HAP-1 (cell line): ENCODE data around the gene LHFPL3.
"Not testable (repeated sequence)": the region's sequence is repeated elsewhere in the genome, so short reads cannot be mapped to it uniquely, and the experiment has no call there.

Source experiments
- DNase-seq, 2 experiments: peaks; one replicate each; pipeline ENCODE4 v3.0.0-alpha.2; 2016 to 2020; ENCODE audit warnings: low spot score in 2 of 2
- H3K27me3 ChIP-seq: fragments of 250-450 bp; sonication (Bioruptor Pico); 2 replicates; pipeline ENCODE4 v1.5.1; 2020; ENCODE audit warnings: low read depth, mild to moderate bottlenecking, moderate library complexity
- H3K36me3 ChIP-seq: fragments of 250-450 bp; sonication (Bioruptor Pico); replicated peaks from 2 replicates; pipeline ENCODE4 v1.5.1; 2020; ENCODE audit warnings: mild to moderate bottlenecking
- H3K4me1 ChIP-seq: fragments of 250-450 bp; sonication (Bioruptor Pico); 2 replicates; pipeline ENCODE4 v1.5.1; 2020; ENCODE audit warnings: mild to moderate bottlenecking
- H3K4me3 ChIP-seq: fragments of 250-450 bp; sonication (Bioruptor Pico); 2 replicates; pipeline ENCODE4 v1.5.1; 2020; ENCODE audit warnings: mild to moderate bottlenecking, moderate library complexity
- H3K9me3 ChIP-seq: fragments of 250-450 bp; sonication (Bioruptor Pico); 2 replicates; pipeline ENCODE4 v1.5.1; 2020; ENCODE audit warnings: mild to moderate bottlenecking, moderate library complexity
- in situ Hi-C: fragments of 300-500 bp; cut with MboI; formaldehyde crosslinking; loops from 3 replicates; pipeline ENCODE4 v1.14.3; 2020; ENCODE audit warnings: low sequenced_read_pairs, inconsistent platforms, mixed read lengths

LHFPL3 gene

DNA sequence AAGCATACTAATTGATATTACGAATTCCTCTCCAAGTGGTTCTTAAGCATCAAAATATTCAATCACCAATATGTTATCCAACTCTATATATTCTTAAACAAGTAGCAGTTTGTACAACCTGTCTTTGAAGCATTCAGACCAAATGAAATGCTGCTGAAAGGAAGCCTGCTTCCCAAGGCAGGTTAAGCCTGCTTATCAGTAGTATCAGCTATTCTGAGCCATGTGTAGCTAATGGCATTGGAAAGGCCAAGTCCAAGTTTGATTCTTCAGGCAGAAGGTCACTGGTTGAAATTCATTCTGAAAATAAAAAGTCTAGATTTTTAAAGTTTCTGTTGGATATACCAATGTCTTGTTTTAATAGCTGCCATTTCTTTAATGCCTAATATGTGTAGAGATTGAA is 328.7 kb downstream of the LHFPL3 start:
- H3K4me1 ChIP-seq: no peaks in the 10 kb centered on the region
- 0 out of 2 replicates have a peak, but pooled peaks cover 3% of the 10 kb centered on the region for H3K27me3 ChIP-seq
- H3K36me3 ChIP-seq: no peaks in the 10 kb centered on the region
- DNase-seq: no peak
- no peak overlapping the region for H3K4me3 ChIP-seq
- in situ Hi-C loops: no loop called here
- no peaks in the 10 kb centered on the region for H3K9me3 ChIP-seq

DNA sequence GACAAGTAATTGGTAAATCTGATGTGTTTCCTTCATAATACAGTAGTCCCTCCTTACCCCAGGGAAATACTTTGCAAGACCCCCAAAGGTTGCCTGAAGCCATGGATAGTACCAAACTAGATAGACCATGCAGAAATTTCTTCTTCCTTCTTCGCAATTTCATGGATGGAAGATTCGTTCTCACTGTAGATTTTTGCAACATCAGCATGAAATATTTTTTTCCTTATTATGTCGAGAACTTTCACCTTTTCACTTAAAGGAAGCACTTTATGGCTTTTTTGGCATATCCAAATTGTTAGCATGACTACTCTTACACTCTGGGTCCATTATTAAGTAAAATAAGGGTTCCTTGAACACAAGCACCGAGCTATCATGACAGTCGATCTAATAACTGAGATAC is 333.2 kb downstream of the LHFPL3 start:
- H3K4me1 ChIP-seq: no peaks in the 10 kb centered on the region
- no peaks in the 10 kb centered on the region for H3K36me3 ChIP-seq
- no peak for DNase-seq
- H3K9me3 ChIP-seq: no peaks in the 10 kb centered on the region
- H3K4me3 ChIP-seq: no peak overlapping the region
- in situ Hi-C loops: no loop called here
- 0 out of 2 replicates have a peak, but pooled peaks cover 3% of the 10 kb centered on the region for H3K27me3 ChIP-seq

DNA sequence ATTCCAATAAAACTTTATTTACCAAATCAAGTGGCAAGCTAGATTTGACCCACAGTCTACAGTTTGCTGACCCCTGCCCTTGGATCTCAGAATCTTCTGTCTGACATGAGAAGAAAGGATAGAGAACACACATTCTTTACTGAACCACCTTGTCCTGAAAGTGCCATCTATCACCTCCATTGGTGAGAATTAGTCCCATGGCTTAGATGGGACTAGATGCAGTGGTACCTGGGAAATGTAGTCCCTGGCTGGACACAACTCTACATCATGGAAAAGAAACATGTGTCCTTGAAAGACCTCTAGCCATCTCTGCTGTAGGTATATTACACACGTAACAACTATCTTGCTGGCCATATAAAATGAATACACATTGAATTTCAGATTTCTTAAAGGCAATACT is 336.2 kb downstream of the LHFPL3 start:
- Histone ChIP-seq H3K4me3 (no peak overlapping the region), H3K9me3 (no peaks in the 10 kb centered on the region), H3K27me3 (no peaks in the 10 kb centered on the region), H3K36me3 (no peaks in the 10 kb centered on the region), H3K4me1 (no peaks in the 10 kb centered on the region)
- no peak for DNase-seq
- in situ Hi-C loops: no loop called here

DNA sequence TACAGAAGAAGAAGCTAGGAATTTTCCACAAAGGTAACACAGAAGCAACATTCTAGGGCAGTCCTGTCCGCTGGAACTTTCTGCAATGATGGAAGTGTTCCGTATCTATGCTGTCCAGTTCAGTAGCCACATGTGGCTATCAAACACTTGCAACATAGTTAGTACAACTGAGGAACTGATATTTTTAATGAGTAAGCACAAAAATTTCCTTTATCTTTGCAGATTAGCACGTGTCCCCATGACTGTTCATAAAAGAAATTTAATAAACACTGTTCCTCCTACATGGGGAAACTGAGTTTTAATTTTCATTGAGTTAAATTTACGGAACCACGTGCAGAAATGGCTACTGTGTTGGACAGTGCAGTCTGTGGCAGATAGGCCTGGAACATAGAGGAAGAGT is 349.2 kb downstream of the LHFPL3 start:
- in situ Hi-C loops: no loop called here
- no peak for DNase-seq
- Histone ChIP-seq H3K36me3 (no peaks in the 10 kb centered on the region), H3K9me3 (no peaks in the 10 kb centered on the region), H3K27me3 (no peaks in the 10 kb centered on the region; the same call in none of the 2 replicates), H3K4me1 (no peaks in the 10 kb centered on the region), H3K4me3 (no peak overlapping the region)

DNA sequence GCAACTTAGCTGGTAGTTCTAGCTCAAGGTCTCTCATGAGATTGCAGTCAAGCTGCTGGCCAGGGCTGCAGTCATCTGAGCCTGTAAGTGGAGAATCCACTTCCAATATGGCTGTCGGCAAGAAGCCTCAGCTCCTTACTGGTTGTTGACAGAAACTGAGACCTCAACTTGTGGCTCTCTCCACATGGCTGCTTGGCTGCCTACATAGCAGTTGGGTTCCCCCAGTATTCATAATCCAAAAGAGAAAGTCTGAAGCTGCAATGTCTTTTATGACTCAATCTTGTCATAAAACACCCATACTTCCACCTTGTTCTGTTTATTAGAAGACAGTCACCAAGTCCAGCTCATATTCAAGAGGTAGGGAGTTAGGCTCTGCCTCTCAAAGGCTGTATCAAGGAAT is 350.7 kb downstream of the LHFPL3 start:
- Histone ChIP-seq H3K36me3 (no peaks in the 10 kb centered on the region), H3K27me3 (no peaks in the 10 kb centered on the region; the same call in none of the 2 replicates), H3K9me3 (no peaks in the 10 kb centered on the region), H3K4me3 (no peak overlapping the region), H3K4me1 (no peaks in the 10 kb centered on the region)
- no peak for DNase-seq
- in situ Hi-C loops: no loop called here

DNA sequence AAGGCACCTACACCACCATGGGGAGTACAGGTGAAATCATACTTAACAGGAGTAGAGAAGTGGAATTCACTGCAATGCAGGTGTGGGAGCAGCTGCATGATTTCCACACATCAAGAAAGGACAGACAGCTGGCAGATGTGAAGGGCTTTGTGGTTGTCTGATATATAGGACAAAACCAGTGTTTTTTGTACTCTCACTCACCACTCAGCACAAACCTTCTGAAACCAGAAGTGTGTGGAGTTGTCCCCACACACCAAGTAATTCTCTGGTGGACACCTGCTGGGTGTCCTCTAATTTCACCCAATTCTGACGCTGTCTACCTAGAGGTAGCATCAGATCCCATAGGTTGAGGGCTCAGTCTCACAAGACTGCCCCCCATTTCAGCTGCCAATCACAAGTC is 357.9 kb downstream of the LHFPL3 start:
- in situ Hi-C loops: no loop called here
- H3K27me3 ChIP-seq: no peaks in the 10 kb centered on the region
- H3K4me3 ChIP-seq: no peak overlapping the region
- no peaks in the 10 kb centered on the region for H3K9me3 ChIP-seq
- no peak for DNase-seq
- no peaks in the 10 kb centered on the region for H3K4me1 ChIP-seq
- H3K36me3 ChIP-seq: no peaks in the 10 kb centered on the region

DNA sequence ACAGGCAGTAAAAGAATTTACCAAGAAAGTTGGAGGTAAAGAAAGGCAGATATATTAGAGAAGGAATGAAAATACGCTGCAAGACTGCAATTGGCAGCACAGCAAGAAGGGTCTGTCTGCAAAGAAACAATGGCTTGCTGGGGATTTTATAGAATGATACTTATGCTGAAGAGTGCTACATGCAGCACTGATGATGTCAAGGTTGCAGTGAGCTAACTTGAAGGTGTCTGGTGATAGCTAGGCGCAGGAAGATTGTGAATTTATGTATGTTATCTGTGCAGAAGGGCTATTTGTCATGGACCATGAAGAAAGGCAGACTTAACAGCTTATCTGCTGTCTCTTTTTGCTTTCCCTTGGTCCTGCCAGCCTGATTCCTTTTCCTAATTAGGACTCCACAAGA is 366.3 kb downstream of the LHFPL3 start:
- in situ Hi-C loops: no loop called here
- no peaks in the 10 kb centered on the region for H3K27me3 ChIP-seq
- no peak for DNase-seq
- H3K4me3 ChIP-seq: no peak overlapping the region
- H3K36me3 ChIP-seq: no peaks in the 10 kb centered on the region
- H3K4me1 ChIP-seq: no peaks in the 10 kb centered on the region
- no peaks in the 10 kb centered on the region for H3K9me3 ChIP-seq

DNA sequence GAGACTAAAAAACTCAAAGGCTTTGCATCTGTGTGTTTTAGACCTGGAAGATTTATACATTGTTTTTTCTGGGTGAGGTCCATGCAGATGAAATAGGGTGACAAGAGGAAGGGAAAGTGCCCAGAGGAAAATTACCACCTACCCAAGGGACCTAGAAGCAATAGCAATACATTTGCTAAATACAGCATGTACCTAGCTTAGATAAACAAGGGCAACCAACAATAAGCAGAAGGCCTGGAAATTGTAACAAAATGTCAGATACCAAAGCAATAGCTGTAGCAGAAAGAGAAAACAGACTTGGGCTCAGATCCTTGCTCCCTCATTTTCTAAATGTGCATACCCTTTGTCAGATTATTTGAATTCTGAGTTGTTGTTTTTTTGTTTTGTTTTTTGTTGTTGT is 367.2 kb downstream of the LHFPL3 start:
- Histone ChIP-seq H3K9me3 (no peaks in the 10 kb centered on the region), H3K4me3 (no peak overlapping the region), H3K27me3 (no peaks in the 10 kb centered on the region), H3K4me1 (no peaks in the 10 kb centered on the region), H3K36me3 (no peaks in the 10 kb centered on the region)
- DNase-seq: no peak
- in situ Hi-C loops: no loop called here

DNA sequence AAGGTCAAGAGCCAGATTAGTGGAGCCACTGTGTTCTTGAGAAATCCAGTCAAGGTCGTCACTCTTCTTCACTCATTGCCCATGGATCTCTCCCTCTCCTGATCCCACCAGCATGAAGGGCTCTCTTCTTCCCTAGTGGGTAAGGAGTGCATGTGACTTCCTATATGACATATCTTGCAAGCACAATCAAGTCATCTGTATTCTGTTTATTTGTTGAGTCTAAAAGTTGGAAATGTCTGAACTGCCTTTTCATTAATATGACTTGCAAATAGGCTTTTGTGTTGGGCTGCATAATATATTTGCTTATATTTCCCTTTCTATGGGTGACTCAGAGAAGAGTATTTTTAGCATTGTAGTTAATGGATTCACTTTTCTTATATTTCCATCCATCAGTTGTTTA is 371.9 kb downstream of the LHFPL3 start:
- Histone ChIP-seq H3K9me3 (no peaks in the 10 kb centered on the region), H3K4me1 (no peaks in the 10 kb centered on the region), H3K27me3 (no peaks in the 10 kb centered on the region), H3K36me3 (no peaks in the 10 kb centered on the region), H3K4me3 (no peak overlapping the region)
- DNase-seq: no peak
- in situ Hi-C loops: no loop called here

DNA sequence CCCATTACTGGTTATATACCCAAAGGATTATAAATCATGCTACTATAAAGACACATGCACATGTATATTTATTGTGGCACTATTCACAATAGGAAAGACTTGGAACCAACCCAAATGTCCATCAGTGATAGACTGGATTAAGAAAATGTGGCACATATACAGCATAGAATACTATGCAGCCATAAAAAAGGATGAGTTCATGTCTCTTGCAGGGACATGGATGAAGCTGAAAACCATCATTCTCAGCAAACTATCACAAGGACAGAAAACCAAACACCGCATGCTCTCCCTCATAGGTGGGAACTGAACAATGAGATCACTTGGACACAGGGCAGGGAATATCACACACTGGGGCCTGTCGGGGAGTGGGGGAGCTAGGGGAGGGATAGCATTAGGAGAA is 392.6 kb downstream of the LHFPL3 start:
- H3K27me3 ChIP-seq, H3K9me3 ChIP-seq, H3K4me3 ChIP-seq, H3K36me3 ChIP-seq, H3K4me1 ChIP-seq, DNase-seq, in situ Hi-C loops: not testable (repeated sequence)

DNA sequence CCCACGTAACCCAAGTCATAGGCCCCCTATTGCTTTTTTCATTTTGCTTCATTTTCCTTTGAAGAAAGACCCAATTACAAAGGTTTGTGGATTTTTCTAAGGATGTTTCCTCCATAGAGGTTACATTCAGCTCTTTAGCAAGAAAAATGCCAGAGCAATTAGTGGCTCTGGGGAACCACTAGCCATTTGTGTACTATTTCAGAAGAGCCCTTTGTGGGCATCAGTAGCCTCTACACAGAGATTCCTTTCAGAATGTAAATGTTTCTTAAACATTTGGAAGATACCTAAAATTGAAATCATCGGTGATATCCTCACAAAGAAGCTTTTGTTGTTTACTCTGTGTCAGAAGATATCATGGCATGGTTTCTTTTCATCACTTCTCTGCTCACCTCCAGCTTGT is 394.6 kb downstream of the LHFPL3 start:
- no peaks in the 10 kb centered on the region for H3K9me3 ChIP-seq
- in situ Hi-C loops: no loop called here

DNA sequence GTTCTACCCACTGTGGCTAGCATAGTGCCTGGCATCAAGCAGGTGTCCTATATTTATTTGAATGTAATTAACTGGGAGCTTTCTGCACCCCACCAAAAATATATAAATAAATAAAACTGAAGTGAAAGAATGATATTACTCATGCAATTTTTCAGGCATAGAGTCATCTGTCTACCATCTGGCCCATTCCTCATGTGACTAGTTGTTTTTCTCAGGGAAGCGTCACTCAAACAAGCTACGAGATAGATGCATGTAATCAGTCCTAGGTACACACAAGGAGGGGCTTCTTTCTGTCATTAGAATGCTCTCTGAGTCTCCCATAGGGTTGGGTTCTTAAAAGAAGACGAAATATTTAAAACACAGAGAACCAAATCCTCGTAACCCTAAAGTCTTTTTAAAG is 430.1 kb downstream of the LHFPL3 start:
- DNase-seq: no peak
- in situ Hi-C loops: no loop called here

More for the DNA sequence above, 394.6 kb downstream of the LHFPL3 start:
- Histone ChIP-seq H3K4me3 (no peak overlapping the region), H3K4me1 (no peaks in the 10 kb centered on the region), H3K36me3 (no peaks in the 10 kb centered on the region), H3K27me3 (no peaks in the 10 kb centered on the region; the same call in 1 of the 2 replicates)
- DNase-seq: no peak

DNA sequence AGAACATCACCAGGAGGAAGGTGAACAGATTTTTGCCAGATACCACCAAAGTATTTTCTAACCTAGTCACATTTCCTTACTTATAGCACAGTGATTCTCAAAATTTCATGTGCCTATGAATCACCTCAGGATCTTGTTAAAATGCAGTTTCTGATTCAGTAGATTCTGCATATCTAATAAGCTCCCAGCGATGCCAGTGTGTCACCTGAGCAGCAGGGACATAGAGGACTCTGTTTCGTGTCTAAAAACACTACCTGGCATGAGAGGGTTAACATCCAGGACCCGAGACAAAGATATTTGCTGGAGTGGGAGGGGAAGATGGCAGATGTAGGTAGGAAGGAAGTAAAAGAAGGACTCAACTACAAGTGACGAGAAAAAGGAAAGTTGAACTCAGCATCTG is 433.5 kb downstream of the LHFPL3 start:
- no peak overlapping the region for H3K4me3 ChIP-seq
- no peak for DNase-seq
- in situ Hi-C loops: no loop called here

More for the DNA sequence above, 430.1 kb downstream of the LHFPL3 start:
- H3K36me3 ChIP-seq: no peaks in the 10 kb centered on the region
- no peak overlapping the region for H3K4me3 ChIP-seq
- H3K4me1 ChIP-seq: no peaks in the 10 kb centered on the region
- H3K9me3 ChIP-seq: no peaks in the 10 kb centered on the region
- H3K27me3 ChIP-seq: 0 out of 2 replicates have a peak, but pooled peaks cover 2% of the 10 kb centered on the region

DNA sequence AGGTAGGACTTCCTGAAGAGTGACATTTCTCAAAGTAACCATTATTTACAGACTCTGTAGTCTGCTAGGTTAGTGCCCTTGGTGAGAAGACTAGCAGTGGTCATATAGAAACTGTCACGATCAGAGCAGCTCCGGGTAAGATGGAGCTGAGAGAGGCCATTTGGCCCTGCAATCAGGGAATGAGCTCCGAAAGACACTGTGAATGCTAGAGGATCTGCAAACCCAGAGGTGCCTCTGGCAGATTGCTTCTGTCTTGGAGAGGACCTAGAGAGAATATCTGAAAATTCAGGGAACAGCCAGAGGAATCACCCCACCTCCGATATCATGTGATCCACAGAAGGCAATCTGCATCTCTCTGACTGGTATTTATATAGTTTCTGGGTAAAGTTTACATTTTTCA is 438.7 kb downstream of the LHFPL3 start:
- H3K4me3 ChIP-seq: no peak overlapping the region
- in situ Hi-C loops: no loop called here
- H3K9me3 ChIP-seq: no peaks in the 10 kb centered on the region
- H3K4me1 ChIP-seq: no peaks in the 10 kb centered on the region
- no peaks in the 10 kb centered on the region for H3K36me3 ChIP-seq
- H3K27me3 ChIP-seq: no peaks in the 10 kb centered on the region
- no peak for DNase-seq

More for the DNA sequence above, 433.5 kb downstream of the LHFPL3 start:
- Histone ChIP-seq H3K4me1 (no peaks in the 10 kb centered on the region), H3K9me3 (no peaks in the 10 kb centered on the region), H3K27me3 (0 out of 2 replicates have a peak, but pooled peaks cover 2% of the 10 kb centered on the region), H3K36me3 (no peaks in the 10 kb centered on the region)

DNA sequence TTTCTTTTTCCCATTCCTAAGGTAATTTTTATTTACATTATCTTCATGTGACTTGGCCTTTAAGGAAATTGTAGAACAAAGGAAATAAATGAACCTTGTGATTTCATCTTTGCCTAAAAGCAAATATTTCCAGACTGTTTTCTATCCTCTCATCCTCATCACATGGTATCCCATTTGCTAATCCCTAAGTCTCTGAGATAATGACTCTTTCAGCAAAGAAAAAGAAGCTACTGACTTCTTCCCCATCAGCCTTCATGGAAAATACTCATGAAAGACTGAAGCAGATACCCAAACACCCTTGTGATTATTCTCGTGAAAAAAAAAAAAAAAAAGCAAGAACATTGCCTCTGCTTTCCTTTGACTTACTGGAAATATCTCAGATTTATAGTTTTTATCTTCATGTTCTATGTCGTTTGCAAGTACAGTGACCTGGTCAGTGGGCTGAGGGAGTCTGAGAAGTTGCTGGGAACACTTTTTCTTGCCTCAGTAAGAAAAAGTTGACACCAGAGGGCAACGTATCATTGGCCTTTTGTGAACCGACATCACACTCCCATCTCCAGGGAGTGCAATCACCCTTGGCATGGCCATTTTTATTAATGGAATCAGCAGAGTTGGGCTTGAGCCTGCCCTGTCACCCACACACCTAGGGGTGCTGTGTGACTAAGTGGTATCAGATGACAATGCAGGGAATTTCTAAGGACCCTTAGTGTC is 439.6 kb downstream of the LHFPL3 start:
- DNase-seq: no peak

More for the DNA sequence above, 439.6 kb downstream of the LHFPL3 start:
- Histone ChIP-seq H3K36me3 (no peaks in the 10 kb centered on the region), H3K4me3 (no peak overlapping the region), H3K4me1 (no peaks in the 10 kb centered on the region), H3K9me3 (no peaks in the 10 kb centered on the region), H3K27me3 (no peaks in the 10 kb centered on the region)
- in situ Hi-C loops: no loop called here
